Measurements from ENCODE around the gene QRFP. TPM values are rescaled to one million over a fixed set of nuclear protein-coding genes. Genes with fewer than 3 reads are reported as not detected.
A peak's percentile ranks its signal among the peaks of the same experiment; 100 is the strongest.

Gene QRFP
- total RNA-seq, 2 experiments from 2014 or later: not detected

DNA sequence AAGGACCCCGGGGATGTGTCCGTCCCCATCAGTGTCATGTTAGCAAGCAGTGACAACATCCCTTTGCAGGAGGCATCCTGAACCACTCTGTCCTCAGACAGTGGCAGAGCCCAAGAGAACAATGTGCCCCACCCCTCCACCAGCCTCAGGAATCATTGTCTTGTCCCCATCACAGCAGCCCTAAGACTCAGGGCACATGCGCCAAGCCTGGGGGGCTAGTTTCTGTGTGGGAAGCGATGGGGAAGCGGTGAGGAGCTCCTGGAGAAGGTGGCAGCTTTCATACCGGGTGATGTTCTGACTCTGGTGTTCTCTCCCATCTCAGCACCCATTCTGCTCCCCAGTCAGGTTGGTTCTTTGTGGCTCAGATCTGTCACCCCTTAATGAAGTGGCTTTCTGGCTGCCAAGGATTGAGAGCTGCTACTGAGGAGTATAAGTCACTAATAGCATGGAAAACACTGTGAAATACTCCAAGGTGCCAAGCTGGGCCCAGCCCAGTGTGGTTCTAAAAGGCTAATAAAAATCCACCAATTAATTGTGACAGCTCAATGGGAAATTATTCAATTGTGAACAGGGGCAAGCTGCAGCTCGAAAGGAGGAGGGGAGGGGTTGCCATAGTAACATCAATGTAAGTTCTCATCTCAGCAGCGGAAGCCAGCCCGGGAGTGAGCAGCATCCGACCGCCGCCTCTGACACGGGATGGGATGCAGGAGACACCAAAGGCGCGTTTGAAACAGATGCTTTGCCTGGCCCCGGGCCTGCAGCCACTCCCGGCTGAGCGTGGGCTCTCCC, 4.7 kb downstream of the QRFP start:
- Mint-ChIP-seq H3K9me3 (no peaks in the 10 kb centered on the region), H3K27me3 (no peaks in the 10 kb centered on the region), H3K27ac (no peak overlapping the region), H3K4me3 (no peak overlapping the region), H3K36me3 (ENCODE audit: low read depth) (no peaks in the 10 kb centered on the region), H3K4me1 (no peaks in the 10 kb centered on the region)
- CTCF ChIA-PET: interaction anchor here (0.6 kb wide), 1 partner anchor 501 kb away, joined by 4 read pairs; no protein-coding TSS in a partner anchor
- no peak for DNase-seq
- POLR2A ChIA-PET: no interaction called here

DNA sequence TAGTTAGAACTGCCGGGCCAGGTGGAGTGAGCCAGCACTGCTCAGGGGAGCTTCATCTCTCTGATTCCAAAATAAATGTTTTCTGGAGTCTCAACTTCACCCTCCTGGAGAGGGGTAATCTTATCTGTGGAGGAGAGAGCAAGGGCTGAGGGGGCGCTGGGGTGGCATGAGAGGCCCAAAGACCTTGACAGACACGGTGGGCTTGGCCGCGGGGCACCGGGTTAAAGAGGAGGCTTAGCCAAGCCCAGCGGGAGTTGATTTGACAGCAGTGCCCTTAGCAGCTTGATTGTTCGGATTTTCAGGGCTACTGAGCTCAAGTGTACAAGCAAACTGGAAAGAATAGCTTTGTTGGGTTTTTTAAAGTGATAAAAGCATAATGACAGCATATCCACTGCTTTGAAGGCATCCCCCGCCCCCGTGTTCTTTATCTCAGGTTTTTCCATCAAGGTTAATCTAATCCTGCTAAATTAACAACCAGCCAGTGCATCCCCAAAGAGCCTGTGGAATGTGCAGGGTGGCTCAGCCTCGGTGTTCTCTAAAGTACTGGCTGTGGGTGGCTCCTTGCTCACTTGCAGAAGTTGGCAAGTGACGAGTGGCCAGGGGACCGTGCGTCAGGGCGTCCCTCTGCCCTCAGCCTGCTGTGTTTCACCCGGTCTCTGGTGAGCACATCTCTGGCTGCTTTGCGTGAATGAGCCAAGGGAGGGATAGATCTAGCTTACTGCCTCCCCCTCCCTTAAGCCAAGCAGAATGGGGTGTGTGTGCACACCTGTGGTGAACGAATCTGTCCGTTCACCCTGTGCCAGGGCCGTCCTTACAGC, 5.5 kb downstream of the QRFP start:
- H3K4me3 Mint-ChIP-seq: no peak overlapping the region
- H3K36me3 Mint-ChIP-seq (ENCODE audit: low read depth): no peaks in the 10 kb centered on the region
- ChIA-PET POLR2A (no interaction called here), CTCF (interaction anchor here (1.1 to 1.2 kb wide), 2 partner anchors 9 to 22 kb away, joined by 3 read pairs; no protein-coding TSS in a partner anchor)
- no peaks in the 10 kb centered on the region for H3K27me3 Mint-ChIP-seq
- H3K4me1 Mint-ChIP-seq: no peaks in the 10 kb centered on the region
- no peaks in the 10 kb centered on the region for H3K9me3 Mint-ChIP-seq
- no peak for DNase-seq
- H3K27ac Mint-ChIP-seq: no peak overlapping the region

DNA sequence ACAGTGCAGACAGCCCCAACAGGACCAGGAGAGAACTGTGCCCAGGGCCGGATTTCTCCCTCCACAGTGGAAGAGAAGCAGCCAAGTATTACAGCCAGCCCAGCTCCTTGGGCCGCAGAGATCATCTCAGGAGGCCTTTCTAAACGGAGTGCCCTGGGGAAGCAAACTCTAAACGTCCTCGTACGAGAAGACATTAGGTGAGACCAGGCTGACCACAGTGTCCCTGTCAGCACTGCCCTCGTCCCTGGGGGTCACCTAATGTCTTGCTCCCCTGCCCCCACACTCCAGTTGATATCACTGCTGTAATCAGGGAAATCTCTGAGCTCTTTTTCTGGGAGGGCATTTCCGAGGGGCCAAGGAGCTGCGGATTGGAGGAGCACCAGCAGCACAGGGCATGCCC, 6.5 kb downstream of the QRFP start:
- ChIA-PET CTCF (interaction anchor here (0.5 to 1.2 kb wide), 3 partner anchors 10 to 155 kb away, joined by 3 to 4 read pairs (median 3); no protein-coding TSS in a partner anchor), POLR2A (no interaction called here)
- Mint-ChIP-seq H3K9me3 (no peaks in the 10 kb centered on the region), H3K27me3 (no peaks in the 10 kb centered on the region), H3K36me3 (ENCODE audit: low read depth) (peaks cover 2% of the 10 kb centered on the region), H3K4me3 (no peak overlapping the region), H3K27ac (no peak overlapping the region), H3K4me1 (no peaks in the 10 kb centered on the region)
- DNase-seq: no peak

DNA sequence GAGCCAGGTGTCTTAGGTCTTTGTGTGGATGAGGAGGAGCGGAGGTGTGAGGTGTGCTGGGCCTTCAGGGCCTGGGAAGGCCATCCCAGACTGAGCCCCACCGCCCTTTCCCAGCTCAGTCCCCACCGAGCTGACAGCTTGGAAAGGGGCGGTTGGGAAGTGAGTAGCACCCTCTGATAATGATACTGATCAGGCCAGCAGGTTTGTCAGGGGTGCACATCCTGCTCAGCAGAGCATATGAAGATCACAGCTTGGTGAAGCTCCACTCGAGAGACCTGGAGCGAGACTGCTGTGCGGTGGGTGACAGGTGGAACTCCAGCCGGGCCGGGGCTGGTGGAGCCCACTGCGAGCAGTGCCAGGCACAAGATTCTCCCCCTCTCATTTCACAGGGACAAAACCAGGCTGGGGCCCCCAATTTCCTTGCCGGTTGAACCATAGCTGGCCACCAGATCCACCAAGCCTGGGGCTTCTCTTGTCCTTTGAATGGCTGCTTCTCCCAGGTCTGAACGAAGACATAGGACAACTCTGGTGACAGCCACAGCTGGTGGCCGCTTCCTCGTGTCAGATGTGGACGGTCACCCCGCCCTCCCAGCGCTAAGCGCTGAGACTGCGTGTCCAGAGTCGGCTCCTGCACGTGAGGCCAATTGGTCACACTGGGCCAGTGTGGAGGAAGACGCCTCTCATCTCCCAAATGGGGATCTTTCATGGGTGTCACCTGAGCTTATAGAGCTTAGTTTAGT, 8.3 kb downstream of the QRFP start:
- CTCF ChIA-PET: interaction anchor here (0.6 kb wide), 1 partner anchor 88 kb away, joined by 3 read pairs; no protein-coding TSS in a partner anchor
- Mint-ChIP-seq H3K4me1 (no peaks in the 10 kb centered on the region), H3K27ac (no peak overlapping the region)

DNA sequence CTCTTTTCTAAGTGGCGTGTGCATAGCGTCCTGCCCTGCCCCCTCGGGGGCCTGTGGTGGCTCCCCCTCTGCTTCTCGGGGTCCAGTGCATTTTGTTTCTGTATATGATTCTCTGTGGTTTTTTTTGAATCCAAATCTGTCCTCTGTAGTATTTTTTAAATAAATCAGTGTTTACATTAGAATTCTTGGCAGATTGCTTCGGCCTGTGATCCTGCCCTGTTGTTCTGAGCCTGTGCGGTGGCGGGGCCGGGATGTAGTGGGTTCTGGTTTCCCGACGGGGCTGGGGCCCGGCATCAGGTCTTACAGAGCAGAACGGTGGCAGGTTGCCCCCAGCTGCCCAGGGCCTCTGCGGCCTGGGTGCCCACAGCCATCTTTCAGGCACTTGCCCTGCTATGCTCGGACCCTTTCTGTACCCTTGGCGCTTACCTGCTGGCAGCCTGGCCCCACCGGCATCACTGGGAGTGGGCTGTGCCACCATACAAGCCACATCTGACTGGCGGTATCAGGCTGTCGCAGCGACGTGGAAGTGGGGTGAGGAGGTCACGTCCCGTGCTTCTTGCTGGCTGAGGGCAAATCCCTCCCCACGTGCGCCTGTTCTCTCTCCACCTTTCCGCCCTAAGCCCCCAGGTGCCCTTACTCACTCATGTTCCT, 9.0 kb downstream of the QRFP start:
- H3K4me1 Mint-ChIP-seq: no peaks in the 10 kb centered on the region
- CTCF ChIA-PET: no interaction called here
- POLR2A ChIA-PET: no interaction called here
- H3K9me3 Mint-ChIP-seq: no peaks in the 10 kb centered on the region
- DNase-seq: no peak
- no peak overlapping the region for H3K27ac Mint-ChIP-seq
- no peak overlapping the region for H3K4me3 Mint-ChIP-seq
- peaks cover 8% of the 10 kb centered on the region for H3K36me3 Mint-ChIP-seq (ENCODE audit: low read depth)
- no peaks in the 10 kb centered on the region for H3K27me3 Mint-ChIP-seq

More for the DNA sequence above, 8.3 kb downstream of the QRFP start:
- no peak for DNase-seq
- Mint-ChIP-seq H3K9me3 (no peaks in the 10 kb centered on the region), H3K27me3 (no peaks in the 10 kb centered on the region), H3K4me3 (no peak overlapping the region), H3K36me3 (ENCODE audit: low read depth) (peaks cover 8% of the 10 kb centered on the region)
- POLR2A ChIA-PET: no interaction called here

DNA sequence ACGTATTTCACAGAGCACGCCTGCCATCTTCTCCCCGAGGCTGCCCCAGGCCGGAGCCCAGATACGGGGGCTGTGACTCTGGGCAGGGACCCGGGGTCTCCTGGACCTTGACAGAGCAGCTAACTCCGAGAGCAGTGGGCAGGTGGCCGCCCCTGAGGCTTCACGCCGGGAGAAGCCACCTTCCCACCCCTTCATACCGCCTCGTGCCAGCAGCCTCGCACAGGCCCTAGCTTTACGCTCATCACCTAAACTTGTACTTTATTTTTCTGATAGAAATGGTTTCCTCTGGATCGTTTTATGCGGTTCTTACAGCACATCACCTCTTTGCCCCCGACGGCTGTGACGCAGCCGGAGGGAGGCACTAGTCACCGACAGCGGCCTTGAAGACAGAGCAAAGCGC, 9.6 kb downstream of the QRFP start:
- Mint-ChIP-seq H3K27me3 (no peaks in the 10 kb centered on the region), H3K4me3 (no peak overlapping the region), H3K36me3 (ENCODE audit: low read depth) (peaks cover 8% of the 10 kb centered on the region), H3K27ac (no peak overlapping the region), H3K4me1 (no peaks in the 10 kb centered on the region), H3K9me3 (no peaks in the 10 kb centered on the region)
- DNase-seq: no peak
- POLR2A ChIA-PET: no interaction called here
- CTCF ChIA-PET: no interaction called here

DNA sequence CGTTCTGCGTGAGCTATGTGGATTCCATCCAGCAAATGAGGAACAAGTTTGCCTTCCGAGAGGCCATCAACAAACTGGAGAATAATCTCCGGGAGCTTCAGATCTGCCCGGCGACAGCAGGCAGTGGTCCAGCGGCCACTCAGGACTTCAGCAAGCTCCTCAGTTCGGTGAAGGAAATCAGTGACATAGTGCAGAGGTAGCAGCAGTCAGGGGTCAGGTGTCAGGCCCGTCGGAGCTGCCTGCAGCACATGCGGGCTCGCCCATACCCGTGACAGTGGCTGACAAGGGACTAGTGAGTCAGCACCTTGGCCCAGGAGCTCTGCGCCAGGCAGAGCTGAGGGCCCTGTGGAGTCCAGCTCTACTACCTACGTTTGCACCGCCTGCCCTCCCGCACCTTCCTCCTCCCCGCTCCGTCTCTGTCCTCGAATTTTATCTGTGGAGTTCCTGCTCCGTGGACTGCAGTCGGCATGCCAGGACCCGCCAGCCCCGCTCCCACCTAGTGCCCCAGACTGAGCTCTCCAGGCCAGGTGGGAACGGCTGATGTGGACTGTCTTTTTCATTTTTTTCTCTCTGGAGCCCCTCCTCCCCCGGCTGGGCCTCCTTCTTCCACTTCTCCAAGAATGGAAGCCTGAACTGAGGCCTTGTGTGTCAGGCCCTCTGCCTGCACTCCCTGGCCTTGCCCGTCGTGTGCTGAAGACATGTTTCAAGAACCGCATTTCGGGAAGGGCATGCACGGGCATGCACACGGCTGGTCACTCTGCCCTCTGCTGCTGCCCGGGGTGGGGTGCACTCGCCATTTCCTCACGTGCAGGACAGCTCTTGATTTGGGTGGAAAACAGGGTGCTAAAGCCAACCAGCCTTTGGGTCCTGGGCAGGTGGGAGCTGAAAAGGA, 10.9 kb downstream of the QRFP start:
- peak overlapping the region; percentile 13 for H3K27ac Mint-ChIP-seq
- no peaks in the 10 kb centered on the region for H3K27me3 Mint-ChIP-seq
- CTCF ChIA-PET: interaction anchor here (0.5 to 0.6 kb wide), 2 partner anchors 67 to 1234 kb away, joined by 3 read pairs; no protein-coding TSS in a partner anchor
- DNase-seq: no peak
- no peak overlapping the region for H3K4me3 Mint-ChIP-seq
- no peaks in the 10 kb centered on the region for H3K9me3 Mint-ChIP-seq
- POLR2A ChIA-PET: no interaction called here
- peaks cover 8% of the 10 kb centered on the region for H3K36me3 Mint-ChIP-seq (ENCODE audit: low read depth)
- H3K4me1 Mint-ChIP-seq: no peaks in the 10 kb centered on the region

DNA sequence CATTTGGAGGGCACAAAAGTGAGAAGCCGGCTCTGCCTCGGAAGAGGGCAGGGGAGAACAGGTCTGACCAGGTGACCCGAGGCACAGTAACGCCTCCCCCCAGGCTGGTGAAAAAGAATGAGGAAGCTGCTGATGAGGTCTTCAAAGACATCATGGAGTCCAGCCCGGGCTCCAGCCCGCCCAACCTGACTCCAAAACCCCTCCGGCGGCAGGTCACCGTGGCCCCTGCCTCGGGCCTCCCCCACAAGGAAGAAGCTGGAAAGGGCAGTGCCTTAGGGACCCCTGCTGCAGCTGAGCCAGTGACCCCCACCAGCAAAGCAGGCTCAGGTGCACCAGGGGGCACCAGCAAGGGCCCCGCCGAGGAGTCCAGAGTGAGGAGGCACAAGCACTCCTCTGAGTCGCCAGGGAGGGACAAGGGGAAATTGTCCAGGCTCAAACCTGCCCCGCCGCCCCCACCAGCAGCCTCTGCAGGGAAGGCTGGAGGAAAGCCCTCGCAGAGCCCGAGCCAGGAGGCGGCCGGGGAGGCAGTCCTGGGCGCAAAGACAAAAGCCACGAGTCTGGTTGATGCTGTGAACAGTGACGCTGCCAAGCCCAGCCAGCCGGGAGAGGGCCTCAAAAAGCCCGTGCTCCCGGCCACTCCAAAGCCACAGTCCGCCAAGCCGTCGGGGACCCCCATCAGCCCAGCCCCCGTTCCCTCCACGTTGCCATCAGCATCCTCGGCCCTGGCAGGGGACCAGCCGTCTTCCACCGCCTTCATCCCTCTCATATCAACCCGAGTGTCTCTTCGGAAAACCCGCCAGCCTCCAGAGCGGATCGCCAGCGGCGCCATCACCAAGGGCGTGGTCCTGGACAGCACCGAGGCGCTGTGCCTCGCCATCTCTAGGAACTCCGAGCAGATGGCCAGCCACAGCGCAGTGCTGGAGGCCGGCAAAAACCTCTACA, 11.8 kb downstream of the QRFP start:
- POLR2A ChIA-PET: no interaction called here
- H3K36me3 Mint-ChIP-seq (ENCODE audit: low read depth): peaks cover 8% of the 10 kb centered on the region

DNA sequence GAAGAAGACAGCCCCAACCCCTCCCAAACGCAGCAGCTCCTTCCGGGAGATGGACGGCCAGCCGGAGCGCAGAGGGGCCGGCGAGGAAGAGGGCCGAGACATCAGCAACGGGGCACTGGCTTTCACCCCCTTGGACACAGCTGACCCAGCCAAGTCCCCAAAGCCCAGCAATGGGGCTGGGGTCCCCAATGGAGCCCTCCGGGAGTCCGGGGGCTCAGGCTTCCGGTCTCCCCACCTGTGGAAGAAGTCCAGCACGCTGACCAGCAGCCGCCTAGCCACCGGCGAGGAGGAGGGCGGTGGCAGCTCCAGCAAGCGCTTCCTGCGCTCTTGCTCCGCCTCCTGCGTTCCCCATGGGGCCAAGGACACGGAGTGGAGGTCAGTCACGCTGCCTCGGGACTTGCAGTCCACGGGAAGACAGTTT, 12.5 kb downstream of the QRFP start:
- peaks cover 10% of the 10 kb centered on the region for H3K36me3 Mint-ChIP-seq (ENCODE audit: low read depth)
- POLR2A ChIA-PET: no interaction called here
- H3K4me3 Mint-ChIP-seq: no peak overlapping the region
- no peak overlapping the region for H3K27ac Mint-ChIP-seq
- H3K27me3 Mint-ChIP-seq: no peaks in the 10 kb centered on the region
- DNase-seq: no peak
- H3K4me1 Mint-ChIP-seq: no peaks in the 10 kb centered on the region
- CTCF ChIA-PET: no interaction called here
- H3K9me3 Mint-ChIP-seq: no peaks in the 10 kb centered on the region

More for the DNA sequence above, 11.8 kb downstream of the QRFP start:
- H3K4me1 Mint-ChIP-seq: no peaks in the 10 kb centered on the region
- no peaks in the 10 kb centered on the region for H3K27me3 Mint-ChIP-seq
- H3K4me3 Mint-ChIP-seq: no peak overlapping the region
- CTCF ChIA-PET: interaction anchor here (0.5 kb wide), 1 partner anchor 1233 kb away, joined by 3 read pairs; no protein-coding TSS in a partner anchor
- DNase-seq: no peak
- no peaks in the 10 kb centered on the region for H3K9me3 Mint-ChIP-seq
- no peak overlapping the region for H3K27ac Mint-ChIP-seq

DNA sequence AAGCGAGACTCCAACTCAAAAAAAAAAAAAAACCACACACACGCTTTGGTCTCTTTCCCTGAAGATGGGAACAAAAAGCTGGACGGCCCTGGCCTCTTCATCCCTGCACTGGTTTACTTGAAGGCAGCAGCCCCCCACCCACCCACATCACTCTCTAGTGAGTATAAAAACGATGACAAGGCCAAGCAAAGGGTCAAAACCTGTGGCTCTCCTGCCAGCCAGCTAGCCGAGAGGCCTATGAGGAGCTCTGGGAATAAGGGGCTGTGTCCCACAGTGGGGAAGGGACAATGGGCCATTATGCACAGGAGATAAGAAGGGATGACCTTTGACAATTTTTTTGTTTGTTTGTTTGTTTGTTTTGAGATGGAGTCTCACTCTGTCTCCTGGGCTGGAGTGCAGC, 13.1 kb downstream of the QRFP start:
- Mint-ChIP-seq H3K27ac (no peak overlapping the region), H3K36me3 (ENCODE audit: low read depth) (peaks cover 10% of the 10 kb centered on the region), H3K4me1 (no peaks in the 10 kb centered on the region), H3K9me3 (no peaks in the 10 kb centered on the region), H3K4me3 (no peak overlapping the region), H3K27me3 (no peaks in the 10 kb centered on the region)
- CTCF ChIA-PET: no interaction called here
- POLR2A ChIA-PET: no interaction called here
- DNase-seq: no peak

DNA sequence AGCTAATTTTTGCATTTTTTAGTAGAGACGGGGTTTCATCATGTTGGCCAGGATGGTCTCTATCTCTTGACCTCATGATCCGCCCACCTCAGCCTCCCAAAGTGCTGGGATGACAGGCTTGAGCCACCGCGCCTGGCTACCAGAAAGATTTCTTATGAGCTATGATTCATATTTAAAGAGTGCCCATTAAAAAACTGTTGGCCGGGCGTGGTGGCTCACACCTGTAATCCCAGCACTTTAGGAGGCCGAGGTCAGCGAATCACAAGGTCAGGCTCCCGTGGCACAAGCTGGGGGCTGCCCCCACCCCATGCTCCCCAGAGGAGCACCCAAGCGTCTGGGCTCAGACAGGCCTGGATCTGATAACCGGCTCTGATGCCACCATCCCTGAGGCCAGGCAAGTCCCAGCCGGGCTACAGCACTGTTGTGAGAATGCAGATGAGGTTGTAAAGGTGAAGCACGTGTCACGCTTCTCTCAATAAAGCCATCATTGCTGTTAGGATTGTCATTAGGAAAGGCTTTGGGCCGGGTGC, 13.9 kb downstream of the QRFP start:
- no peaks in the 10 kb centered on the region for H3K27me3 Mint-ChIP-seq
- no peak overlapping the region for H3K4me3 Mint-ChIP-seq
- POLR2A ChIA-PET: no interaction called here
- CTCF ChIA-PET: no interaction called here
- peak overlapping the region; percentile 25 for H3K27ac Mint-ChIP-seq
- H3K4me1 Mint-ChIP-seq: no peaks in the 10 kb centered on the region
- peaks cover 10% of the 10 kb centered on the region for H3K36me3 Mint-ChIP-seq (ENCODE audit: low read depth)
- H3K9me3 Mint-ChIP-seq: no peaks in the 10 kb centered on the region
- no peak for DNase-seq

All from activated CD4-positive, alpha-beta T cell treated with anti-CD3 and anti-CD28 coated beads, Interleukin-2, amount 10 ng/mL, durations not matched to agents 7 days and 5 days (primary cell).